ENCODE results near the gene DOK5.

Gene DOK5

DNA sequence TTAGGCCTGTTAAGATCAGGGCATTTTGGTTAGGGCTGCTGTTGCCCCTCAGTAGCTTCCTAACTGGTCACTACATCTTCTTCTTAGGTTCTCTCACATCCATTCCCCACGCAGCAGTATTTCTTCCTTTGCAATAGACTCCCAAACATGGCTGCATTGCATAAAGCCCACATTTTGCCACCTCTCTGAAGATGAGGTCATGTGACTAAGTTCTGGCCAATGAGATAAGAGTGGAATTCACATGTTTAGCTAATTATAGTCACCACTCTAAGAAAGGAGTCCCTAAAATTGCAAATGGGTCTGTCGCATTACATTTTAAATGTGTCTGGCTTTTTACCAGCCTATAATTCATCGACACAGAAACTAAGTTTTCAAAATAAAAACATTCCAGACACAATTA lies 9.3 kb upstream of the DOK5 start:
- no peaks in the 10 kb centered on the region for H3K9me3 ChIP-seq (ENCODE audit: control insufficient read depth, insufficient read depth, low read length)
- no peaks in the 10 kb centered on the region for H3K79me2 ChIP-seq (ENCODE audit: control insufficient read depth, low read length)
- no peaks in the 10 kb centered on the region for H3K4me1 ChIP-seq (ENCODE audit: control insufficient read depth, low read length)
- H3K4me3 ChIP-seq (ENCODE audit: low read length) = no peak overlapping the region
- TF ChIP-seq, protein P1, sequence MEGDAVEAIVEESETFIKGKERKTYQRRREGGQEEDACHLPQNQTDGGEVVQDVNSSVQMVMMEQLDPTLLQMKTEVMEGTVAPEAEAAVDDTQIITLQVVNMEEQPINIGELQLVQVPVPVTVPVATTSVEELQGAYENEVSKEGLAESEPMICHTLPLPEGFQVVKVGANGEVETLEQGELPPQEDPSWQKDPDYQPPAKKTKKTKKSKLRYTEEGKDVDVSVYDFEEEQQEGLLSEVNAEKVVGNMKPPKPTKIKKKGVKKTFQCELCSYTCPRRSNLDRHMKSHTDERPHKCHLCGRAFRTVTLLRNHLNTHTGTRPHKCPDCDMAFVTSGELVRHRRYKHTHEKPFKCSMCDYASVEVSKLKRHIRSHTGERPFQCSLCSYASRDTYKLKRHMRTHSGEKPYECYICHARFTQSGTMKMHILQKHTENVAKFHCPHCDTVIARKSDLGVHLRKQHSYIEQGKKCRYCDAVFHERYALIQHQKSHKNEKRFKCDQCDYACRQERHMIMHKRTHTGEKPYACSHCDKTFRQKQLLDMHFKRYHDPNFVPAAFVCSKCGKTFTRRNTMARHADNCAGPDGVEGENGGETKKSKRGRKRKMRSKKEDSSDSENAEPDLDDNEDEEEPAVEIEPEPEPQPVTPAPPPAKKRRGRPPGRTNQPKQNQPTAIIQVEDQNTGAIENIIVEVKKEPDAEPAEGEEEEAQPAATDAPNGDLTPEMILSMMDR (IDR thresholded peaks at IDR 0.05; ENCODE audit: low read depth, low read length, poor library complexity, severe bottlenecking) = no peak
- no peak for TF ChIP-seq EZH2phosphoT487 (IDR thresholded peaks at IDR 0.05; ENCODE audit: borderline replicate concordance, low read length)
- H3F3A ChIP-seq (ENCODE audit: control insufficient read depth, insufficient read depth) = no peaks in the 10 kb centered on the region
- H3K36me3 ChIP-seq (ENCODE audit: control insufficient read depth, low read length) = no peaks in the 10 kb centered on the region
- H3K27ac ChIP-seq (ENCODE audit: low read depth, low read length) = no peak overlapping the region
- no peaks in the 10 kb centered on the region for H3K27me3 ChIP-seq (ENCODE audit: control insufficient read depth, low read length)
- H3K4me2 ChIP-seq (ENCODE audit: low read length) = no peak overlapping the region
- no peaks in the 10 kb centered on the region for H4K20me1 ChIP-seq (ENCODE audit: control insufficient read depth, insufficient read depth, low read depth, low read length)
- H3K9me2 ChIP-seq (replicated peaks; ENCODE audit: control insufficient read depth, low read length) = no peaks in the 10 kb centered on the region; the same call in 1 of the 2 replicates

DNA sequence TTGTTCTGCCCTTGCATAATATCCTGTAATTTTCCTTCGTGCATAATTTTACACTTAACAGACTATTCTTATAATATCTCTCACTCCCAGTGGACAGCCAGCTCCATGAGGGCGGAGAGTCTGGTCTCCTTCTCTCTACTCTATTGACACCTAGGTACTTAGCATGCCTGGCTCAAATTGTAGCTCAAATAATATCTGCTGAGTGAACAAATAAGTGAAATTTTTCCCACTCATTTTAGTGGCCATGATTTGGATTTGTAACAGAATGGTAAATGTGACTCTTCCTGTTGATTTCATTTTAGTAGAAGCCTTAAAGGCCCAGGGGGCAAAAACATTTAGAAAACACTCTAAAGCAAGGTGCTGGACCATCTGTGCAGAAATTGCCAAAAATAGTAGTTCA lies 7.8 kb upstream of the DOK5 start:
- H3K79me2 ChIP-seq (ENCODE audit: control insufficient read depth, low read length) = no peaks in the 10 kb centered on the region
- no peaks in the 10 kb centered on the region for H4K20me1 ChIP-seq (ENCODE audit: control insufficient read depth, insufficient read depth, low read depth, low read length)
- no peak for TF ChIP-seq EZH2phosphoT487 (IDR thresholded peaks at IDR 0.05; ENCODE audit: borderline replicate concordance, low read length)
- TF ChIP-seq, protein P1 (IDR thresholded peaks at IDR 0.05; ENCODE audit: low read depth, low read length, poor library complexity, severe bottlenecking) = no peak
- H3F3A ChIP-seq (ENCODE audit: control insufficient read depth, insufficient read depth) = no peaks in the 10 kb centered on the region
- H3K4me2 ChIP-seq (ENCODE audit: low read length) = no peak overlapping the region
- H3K36me3 ChIP-seq (ENCODE audit: control insufficient read depth, low read length) = no peaks in the 10 kb centered on the region
- H3K27me3 ChIP-seq (ENCODE audit: control insufficient read depth, low read length) = no peaks in the 10 kb centered on the region
- no peaks in the 10 kb centered on the region; the same call in 1 of the 2 replicates for H3K9me2 ChIP-seq (replicated peaks; ENCODE audit: control insufficient read depth, low read length)
- H3K4me1 ChIP-seq (ENCODE audit: control insufficient read depth, low read length) = no peaks in the 10 kb centered on the region
- H3K9me3 ChIP-seq (ENCODE audit: control insufficient read depth, insufficient read depth, low read length) = no peaks in the 10 kb centered on the region
- no peak overlapping the region for H3K4me3 ChIP-seq (ENCODE audit: low read length)
- no peak overlapping the region for H3K27ac ChIP-seq (ENCODE audit: low read depth, low read length)

DNA sequence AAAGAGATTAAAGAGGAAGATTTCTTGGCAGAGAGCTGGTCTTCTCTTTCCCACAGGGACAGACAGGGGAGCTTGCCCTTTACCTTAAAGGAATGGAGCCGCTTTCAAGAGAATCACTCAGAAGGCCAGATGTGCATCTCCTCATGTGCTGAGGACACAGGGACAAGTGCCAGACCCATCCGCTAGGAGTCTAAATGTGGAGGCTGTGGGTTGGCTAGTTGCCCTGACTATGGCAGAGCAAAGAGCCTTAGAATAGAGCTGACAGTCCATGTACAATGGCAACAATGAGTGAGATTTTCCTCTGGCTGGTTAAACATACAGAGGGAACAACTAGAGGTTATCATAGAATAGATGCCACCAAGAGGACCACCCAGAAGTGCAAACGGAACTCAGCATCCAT lies 7.3 kb upstream of the DOK5 start:
- H3F3A ChIP-seq (ENCODE audit: control insufficient read depth, insufficient read depth) = no peaks in the 10 kb centered on the region
- H3K27me3 ChIP-seq (ENCODE audit: control insufficient read depth, low read length) = no peaks in the 10 kb centered on the region
- no peaks in the 10 kb centered on the region for H3K79me2 ChIP-seq (ENCODE audit: control insufficient read depth, low read length)
- no peak overlapping the region for H3K4me2 ChIP-seq (ENCODE audit: low read length)
- H4K20me1 ChIP-seq (ENCODE audit: control insufficient read depth, insufficient read depth, low read depth, low read length) = no peaks in the 10 kb centered on the region
- H3K27ac ChIP-seq (ENCODE audit: low read depth, low read length) = no peak overlapping the region
- H3K4me1 ChIP-seq (ENCODE audit: control insufficient read depth, low read length) = no peaks in the 10 kb centered on the region
- no peaks in the 10 kb centered on the region; the same call in 1 of the 2 replicates for H3K9me2 ChIP-seq (replicated peaks; ENCODE audit: control insufficient read depth, low read length)
- no peaks in the 10 kb centered on the region for H3K36me3 ChIP-seq (ENCODE audit: control insufficient read depth, low read length)
- no peak for TF ChIP-seq EZH2phosphoT487 (IDR thresholded peaks at IDR 0.05; ENCODE audit: borderline replicate concordance, low read length)
- TF ChIP-seq, protein P1 (IDR thresholded peaks at IDR 0.05; ENCODE audit: low read depth, low read length, poor library complexity, severe bottlenecking) = no peak
- H3K4me3 ChIP-seq (ENCODE audit: low read length) = no peak overlapping the region
- H3K9me3 ChIP-seq (ENCODE audit: control insufficient read depth, insufficient read depth, low read length) = no peaks in the 10 kb centered on the region

DNA sequence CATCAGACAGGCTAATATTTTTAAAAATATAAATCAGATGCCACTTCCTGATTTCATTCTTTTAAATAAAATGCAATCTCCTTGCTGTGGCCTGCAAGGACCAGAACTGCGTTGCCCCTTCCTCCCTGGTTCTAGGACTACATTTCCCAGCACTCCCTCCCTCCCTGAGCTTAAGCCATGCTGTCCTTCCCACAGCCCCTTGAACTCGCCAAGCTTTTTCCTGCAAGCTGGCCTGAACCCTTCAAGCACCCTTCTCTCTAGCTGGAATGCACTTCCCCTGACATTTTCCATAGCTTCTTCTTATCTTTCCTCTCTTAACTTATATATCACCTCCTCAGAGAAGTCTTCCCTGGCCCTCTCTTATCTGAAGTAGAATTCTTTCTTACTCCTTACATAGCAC lies 6.1 kb upstream of the DOK5 start:
- no peak overlapping the region for H3K4me3 ChIP-seq (ENCODE audit: low read length)
- H3K27me3 ChIP-seq (ENCODE audit: control insufficient read depth, low read length) = no peaks in the 10 kb centered on the region
- H3K4me1 ChIP-seq (ENCODE audit: control insufficient read depth, low read length) = no peaks in the 10 kb centered on the region
- H4K20me1 ChIP-seq (ENCODE audit: control insufficient read depth, insufficient read depth, low read depth, low read length) = no peaks in the 10 kb centered on the region
- H3K4me2 ChIP-seq (ENCODE audit: low read length) = no peak overlapping the region
- no peaks in the 10 kb centered on the region for H3K79me2 ChIP-seq (ENCODE audit: control insufficient read depth, low read length)
- H3F3A ChIP-seq (ENCODE audit: control insufficient read depth, insufficient read depth) = no peaks in the 10 kb centered on the region
- no peak overlapping the region for H3K27ac ChIP-seq (ENCODE audit: low read depth, low read length)
- no peak for TF ChIP-seq EZH2phosphoT487 (IDR thresholded peaks at IDR 0.05; ENCODE audit: borderline replicate concordance, low read length)
- TF ChIP-seq, protein P1 (IDR thresholded peaks at IDR 0.05; ENCODE audit: low read depth, low read length, poor library complexity, severe bottlenecking) = no peak
- H3K36me3 ChIP-seq (ENCODE audit: control insufficient read depth, low read length) = no peaks in the 10 kb centered on the region
- no peaks in the 10 kb centered on the region for H3K9me3 ChIP-seq (ENCODE audit: control insufficient read depth, insufficient read depth, low read length)
- H3K9me2 ChIP-seq (replicated peaks; ENCODE audit: control insufficient read depth, low read length) = no peaks in the 10 kb centered on the region

All from DOHH2 (cell line).